Retinal pigment epithelial cell (primary cell): Measurements from ENCODE around the gene PRKCB.
A peak's percentile ranks its signal among the peaks of the same experiment; 100 is the strongest.

Experiments
- DNase-seq: peaks from one replicate; pipeline ENCODE4 v3.0.0-alpha.2; 2010; ENCODE audit warnings: low read depth
- H3K4me3 ChIP-seq: 2 replicates; pipeline ENCODE4 v1.5.1; 2011; ENCODE audit warnings: mild to moderate bottlenecking, low read length, control low read depth, moderate library complexity
- CTCF ChIP-seq: conservative IDR thresholded peaks from 2 replicates; pipeline ENCODE4 v1.5.1; 2011; ENCODE audit warnings: low read depth, low read length, control low read depth, inconsistent platforms

PRKCB gene

GRCh38 chr16:24113115-24113745, 277.4 kb downstream of the PRKCB start:
- no peak for DNase-seq
- no peak overlapping the region for H3K4me3 ChIP-seq
- TF ChIP-seq CTCF, result no peak

- no peak overlapping the region for H3K4me3 ChIP-seq
- TF ChIP-seq CTCF, result no peak
- no peak for DNase-seq
Observed at GRCh38 chr16:24114876-24115275, 279.1 kb downstream of the PRKCB start.

DNA sequence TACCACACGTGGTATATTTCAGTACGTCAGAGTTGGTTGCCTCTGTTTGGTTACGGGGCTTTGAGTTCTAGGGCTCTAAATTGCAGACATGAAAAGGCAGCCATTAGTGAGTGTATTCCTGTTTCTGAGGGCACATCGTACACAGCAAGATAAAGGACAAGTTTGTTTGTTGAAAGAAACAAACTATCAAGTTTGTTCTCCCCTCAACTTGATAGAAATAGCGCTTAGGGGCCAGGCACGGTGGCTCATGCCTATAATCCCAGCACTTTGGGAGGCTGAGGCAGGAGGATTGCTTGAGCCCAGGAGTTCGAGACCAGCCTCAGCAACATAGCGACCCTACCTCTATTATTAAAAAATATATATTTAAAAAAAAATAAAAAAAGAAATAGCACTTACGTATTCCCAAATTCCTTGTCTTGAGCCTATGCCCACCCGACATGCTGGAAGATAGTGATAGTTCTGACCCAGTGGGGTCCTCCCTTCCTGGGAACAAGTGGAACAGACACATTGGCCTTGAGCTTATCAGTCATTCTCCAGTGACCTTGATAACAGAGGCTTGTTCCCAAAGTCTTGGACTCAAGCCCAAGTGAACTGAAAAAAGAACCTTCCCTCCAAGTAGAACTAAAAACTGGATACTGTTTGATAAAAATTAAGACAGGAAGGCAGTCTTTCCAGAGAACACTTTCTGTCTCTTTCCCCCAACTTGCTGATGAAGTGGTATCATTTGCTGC, 280.4 kb downstream of the PRKCB start:
- H3K4me3 ChIP-seq, result no peak overlapping the region
- TF ChIP-seq CTCF, result no peak

DNA sequence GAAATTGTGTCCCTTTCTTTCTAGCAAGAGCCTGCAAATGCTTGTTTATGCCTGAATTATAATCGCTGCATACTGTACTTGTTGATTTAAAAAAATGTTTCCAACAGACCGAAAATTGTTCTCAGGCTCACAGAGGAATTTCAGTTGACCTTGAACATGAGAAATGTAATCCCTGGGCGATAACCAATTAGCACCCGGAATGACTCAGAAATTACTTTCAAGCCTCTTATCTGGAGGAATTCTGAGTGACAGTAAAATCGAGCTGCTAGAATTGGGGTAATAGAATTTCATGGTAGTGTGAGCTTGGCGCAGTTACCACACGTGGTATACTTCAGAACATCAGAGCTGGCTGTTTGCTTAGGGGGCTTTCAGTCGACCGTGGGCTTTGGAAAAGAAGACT, 281.2 kb downstream of the PRKCB start:
- no peak overlapping the region for H3K4me3 ChIP-seq
- no peak for TF ChIP-seq CTCF
- DNase-seq, result peak; percentile 83

More for the DNA sequence above, 280.4 kb downstream of the PRKCB start:
- DNase-seq, result no peak

GRCh38 chr16:24117680-24118079, 281.9 kb downstream of the PRKCB start:
- DNase-seq, result no peak
- TF ChIP-seq CTCF, result no peak
- no peak overlapping the region for H3K4me3 ChIP-seq

- no peak overlapping the region for H3K4me3 ChIP-seq
- DNase-seq, result no peak
- TF ChIP-seq CTCF, result no peak
Observed at GRCh38 chr16:24118126-24118821, 282.5 kb downstream of the PRKCB start.
